GM19193 (cell line): ENCODE data around the gene ICE1.
A peak's percentile ranks its signal among the peaks of the same experiment; 100 is the strongest.

Source experiments
- POLR2A ChIP-seq: IDR thresholded peaks from 4 replicates; pipeline ENCODE4 v1.6.1; 2011; ENCODE audit not compliant: insufficient read depth, insufficient read length; ENCODE audit errors: extremely low read depth

ICE1 gene, protein sequence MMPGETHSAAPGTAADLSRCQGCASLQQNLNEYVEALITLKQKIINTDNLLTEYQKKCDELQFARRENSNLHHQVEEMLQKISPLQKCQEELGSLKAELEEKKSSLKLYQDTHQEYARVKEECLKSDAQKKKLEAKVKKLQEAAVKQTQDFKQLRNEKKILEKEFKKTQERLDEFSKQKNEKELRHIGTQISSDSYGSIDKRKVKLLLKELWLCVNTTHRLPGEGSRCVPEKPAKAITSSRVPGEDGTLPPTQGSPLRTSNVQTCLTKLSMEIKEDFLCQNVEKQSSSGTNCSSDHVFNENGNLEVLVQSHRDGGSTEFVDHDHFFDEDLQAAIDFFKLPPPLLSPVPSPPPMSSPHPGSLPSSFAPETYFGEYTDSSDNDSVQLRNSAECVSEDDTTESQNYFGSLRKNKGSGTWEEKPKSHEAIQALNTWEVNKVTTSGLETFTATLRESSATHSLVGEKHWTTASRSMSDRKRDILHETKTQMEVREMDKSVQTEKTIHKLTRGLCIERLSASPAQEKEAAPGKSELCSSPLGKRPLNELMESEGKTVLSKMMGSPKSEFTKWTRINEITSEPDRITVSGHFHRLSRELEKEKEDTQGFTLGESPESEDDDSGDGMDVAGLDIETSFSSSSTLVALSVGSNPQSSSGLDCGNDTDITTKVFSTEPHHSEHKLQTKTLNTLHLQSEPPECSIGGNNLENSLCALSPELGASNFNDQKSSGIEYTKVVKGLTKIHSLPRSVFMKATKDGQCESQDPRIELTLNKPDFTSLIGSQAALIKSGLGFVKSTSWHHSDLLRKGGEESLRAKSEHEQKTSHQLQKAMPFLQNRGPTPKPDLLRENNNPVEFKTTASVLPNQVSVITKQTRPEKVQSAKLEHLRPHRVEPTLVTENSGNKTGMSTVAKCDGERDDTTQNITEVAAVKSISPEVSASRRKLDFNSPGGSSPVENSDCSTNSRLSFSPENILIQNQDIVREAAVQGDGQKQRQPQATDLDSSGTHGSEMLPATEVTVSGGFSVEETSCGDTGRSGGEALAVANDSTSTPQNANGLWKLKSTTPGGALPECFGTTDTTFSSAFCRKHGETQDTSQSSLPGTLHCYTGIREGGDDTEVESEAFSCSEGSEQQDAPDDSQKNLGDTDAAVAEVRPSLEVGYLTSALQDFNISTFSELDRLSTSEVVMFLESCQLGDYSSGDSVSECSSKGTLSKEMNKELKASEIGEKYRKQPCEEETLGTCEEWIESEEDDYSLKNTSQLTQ (N-terminal part only)

DNA sequence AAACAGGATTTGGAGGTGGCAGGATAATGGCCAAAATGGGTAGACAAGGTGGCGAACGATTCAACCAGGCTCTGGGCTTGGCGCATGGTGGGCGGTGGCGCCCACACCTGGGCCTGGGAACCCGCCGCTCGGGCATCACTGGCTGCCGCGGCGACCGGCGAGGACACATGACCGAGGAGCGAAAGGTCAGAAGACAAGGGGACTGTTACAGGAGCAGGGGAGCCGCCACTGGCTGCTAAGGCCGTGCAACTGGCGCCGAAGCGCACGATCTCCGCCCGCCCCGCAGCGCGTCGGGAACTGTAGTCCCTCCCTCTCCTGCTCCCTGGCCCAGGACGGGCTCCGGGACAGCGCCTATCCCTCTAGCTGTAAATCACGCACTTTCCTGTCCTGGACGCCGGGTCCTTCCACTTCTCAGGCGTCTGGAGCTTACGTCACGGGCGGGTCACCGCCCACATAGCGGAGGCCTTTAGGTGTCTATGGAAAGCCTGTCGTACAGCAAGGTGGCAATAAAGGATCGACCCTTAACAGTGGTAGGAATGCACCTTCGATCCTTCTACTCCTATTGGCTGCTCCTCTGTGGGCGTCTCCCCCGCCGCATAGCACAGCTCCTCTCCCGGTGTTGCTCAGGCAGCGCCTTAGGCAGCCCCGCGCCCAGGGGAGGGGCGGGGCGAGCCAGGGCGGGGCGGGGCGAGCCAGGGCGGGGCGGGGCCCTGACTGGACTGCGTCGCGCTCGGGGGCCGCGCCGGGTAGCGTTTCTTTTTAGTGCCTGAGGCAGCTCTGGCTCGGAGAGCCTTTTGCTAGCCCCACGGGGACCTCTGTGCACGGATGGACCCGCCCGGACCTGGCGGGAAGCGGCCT is at the start of gene ICE1:
TSS of gene ICE1 (plus strand) at position 717 of the 858 bp plus-strand sequence. CDS start 239 bp downstream, outside the sequence.
- TF ChIP-seq POLR2A, result peak; percentile 74

DNA sequence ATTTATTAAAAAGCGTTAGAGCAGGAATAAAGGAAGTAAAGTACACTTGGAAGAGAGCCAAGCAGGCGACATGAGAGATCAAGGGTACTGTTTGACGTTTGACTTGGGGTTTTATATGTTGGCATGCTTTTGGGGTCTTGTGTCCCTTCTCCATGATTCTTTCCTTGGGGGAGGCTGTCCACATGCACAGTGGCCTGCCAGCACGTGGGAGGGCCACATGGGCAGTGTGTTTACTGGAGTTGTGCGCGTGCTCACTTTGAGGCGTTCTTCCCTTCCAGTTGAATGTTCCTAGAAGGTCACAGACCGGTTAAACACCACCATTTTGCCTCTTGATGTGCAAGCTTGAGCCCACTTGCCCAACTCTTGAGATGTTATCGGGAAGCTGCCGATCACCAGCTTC is 49.5 kb upstream of the ICE1 start:
- TF ChIP-seq POLR2A, result no peak

DNA sequence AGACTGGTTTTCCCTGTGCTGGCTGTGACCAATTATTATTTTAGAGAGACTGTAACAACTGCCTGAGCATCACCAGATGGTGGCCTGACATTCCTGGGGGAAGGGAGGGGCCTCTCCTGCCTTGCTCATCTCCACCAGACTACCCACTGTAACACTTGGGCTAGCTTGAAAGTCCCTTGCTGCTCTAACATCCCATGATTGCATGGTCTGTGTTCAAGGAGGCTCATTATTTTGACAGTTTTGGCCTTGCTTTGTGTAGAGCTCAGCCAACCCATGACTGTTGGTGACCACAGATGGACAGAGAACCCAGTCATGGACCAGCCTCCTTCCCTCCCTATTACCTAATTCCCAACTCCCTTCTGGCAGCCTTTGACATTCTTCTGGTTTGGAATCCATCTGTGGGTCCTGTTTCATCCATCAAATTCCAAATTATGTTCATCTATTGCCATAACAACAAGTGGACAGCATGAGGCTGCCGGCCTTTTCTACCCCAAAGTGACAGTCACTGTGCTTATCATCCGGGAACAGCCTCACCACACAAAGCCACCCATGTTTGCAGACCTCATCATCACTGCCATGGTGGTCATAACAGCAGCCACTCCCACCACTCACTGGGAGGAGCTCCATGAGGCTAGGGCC is 49.0 kb upstream of the ICE1 start:
- no peak for TF ChIP-seq POLR2A

DNA sequence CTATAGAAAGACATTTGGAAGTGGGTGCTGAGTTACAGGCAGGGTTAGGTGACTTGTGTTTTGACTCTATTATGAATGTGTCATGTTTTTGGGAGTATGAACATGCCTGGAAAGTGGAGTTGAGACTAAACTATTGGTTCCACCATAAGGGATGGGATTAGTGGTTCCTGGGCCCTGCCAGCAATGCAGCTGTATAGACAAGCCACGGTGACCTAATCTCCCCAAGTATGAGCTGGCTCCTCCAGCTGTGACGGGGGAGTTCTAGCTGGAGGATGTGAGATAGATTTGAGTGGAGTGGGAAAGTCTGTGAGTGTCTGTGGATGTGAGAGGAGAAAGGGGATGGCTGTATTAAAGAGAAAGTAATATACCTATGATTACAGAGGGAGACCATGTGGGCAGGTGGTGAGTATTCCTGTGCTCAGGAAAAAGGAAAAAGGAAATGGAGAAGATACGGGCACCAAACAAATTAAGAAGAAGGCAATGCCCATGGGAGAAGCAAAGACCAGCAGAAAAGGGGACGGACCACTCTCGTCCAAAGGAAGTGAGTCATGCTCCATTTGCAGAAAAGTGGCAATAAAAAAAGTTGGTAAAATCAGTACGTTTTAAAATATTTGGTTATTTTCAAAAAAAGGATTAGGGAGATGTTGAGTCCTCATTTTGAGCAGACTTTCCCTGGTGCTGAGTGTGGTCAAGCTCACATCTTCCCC is 48.3 kb upstream of the ICE1 start:
- no peak for TF ChIP-seq POLR2A

DNA sequence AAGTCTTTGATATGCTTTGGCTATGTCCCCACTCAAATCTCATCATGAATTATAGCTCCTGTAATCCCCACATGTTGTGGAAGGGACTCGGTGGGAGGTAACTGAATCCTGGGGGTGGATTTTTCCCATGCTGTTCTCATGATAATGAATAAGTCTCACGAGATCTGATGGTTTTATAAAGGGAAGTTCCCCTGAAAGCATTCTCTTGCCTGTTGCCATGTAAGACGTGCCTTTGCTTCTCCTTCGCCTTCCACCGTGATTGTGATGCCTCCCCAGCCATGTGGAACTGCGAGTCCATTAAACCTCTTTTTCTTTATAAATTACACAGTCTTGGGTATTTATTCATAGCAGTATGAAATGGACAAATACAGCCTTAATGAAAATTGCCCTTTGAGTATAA is 44.7 kb upstream of the ICE1 start:
- no peak for TF ChIP-seq POLR2A

DNA sequence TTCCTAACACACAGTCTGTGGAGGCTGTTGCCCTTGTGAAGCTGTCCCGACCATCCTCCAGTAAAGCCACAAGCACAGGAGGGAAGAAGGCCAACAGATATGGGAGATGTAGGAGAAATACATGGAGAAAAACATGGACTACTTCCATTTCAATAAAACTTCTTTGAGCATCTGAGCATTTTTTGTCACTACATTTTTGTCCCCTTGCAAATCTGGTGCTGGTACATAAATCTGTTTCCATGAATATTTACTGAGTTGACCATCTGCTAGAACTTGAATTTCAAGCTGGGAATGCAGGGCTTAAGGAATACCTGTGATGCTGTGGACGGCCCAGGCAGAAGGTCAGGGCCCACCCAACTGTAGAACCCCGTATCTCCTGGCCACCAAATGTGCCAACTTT is 43.9 kb upstream of the ICE1 start:
- no peak for TF ChIP-seq POLR2A

DNA sequence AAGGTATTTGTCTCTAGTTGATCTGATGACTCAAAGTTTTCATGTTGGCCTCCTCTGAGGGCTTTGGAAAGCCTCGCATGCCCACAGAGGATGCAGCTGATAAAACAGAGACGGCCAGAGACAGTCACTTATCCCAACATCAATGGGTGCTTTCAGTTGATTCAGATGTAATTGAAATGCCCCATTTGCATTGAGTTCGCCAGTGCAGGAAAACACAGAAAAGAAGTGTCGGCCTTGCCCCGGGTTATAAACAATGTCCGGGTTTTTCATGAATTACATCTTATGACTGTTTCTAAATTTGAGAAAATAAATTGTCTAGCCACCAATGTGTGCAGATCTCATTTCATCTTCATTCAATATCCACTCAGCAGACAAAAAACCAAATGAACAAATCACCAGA is 42.2 kb upstream of the ICE1 start:
- no peak for TF ChIP-seq POLR2A

DNA sequence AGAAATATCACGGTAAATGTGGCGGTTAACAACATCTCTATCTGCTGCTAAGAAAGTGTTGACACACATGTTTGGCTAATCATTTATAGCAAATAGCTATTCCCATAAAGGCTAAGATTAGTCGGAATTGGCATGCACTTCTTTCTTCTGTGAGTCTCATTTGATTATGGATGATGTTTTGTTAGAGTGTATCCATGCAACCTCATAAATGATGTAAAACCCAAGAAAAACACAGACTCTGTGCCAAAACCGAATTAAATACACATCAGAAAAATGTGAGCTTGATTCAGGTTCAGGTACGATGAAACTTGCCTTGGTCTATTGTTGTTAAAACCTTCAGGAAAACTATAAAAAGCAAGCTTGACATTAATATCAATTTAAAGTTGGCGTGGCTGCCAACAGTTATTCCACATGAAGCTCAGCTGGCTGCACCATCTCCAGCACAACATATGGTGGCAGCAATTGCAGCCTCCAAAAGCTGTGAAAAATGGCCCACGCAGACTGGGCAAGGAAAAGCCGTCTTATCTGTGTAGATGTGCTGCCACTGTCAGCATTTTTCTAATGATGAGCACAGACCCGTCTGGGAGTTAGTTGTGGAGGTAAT is 41.1 kb upstream of the ICE1 start:
- no peak for TF ChIP-seq POLR2A

DNA sequence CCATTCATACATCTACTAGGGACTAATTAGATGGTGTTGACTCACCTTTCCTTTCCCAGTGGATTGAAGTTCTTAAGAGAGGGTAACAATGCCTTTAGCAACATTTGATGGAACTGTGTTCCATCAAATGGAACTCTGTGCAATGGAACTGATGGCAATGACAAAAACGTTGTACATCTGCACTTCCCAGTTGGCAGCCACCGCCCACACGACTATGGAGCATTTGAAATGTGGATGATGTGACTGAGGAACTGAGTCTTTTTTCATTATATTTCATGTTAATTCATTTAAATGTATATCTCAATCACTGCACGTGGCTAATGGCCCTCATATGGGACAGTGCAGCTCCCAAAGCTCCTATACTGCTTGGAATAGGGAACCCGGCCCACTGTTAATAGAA is 39.0 kb upstream of the ICE1 start:
- no peak for TF ChIP-seq POLR2A

DNA sequence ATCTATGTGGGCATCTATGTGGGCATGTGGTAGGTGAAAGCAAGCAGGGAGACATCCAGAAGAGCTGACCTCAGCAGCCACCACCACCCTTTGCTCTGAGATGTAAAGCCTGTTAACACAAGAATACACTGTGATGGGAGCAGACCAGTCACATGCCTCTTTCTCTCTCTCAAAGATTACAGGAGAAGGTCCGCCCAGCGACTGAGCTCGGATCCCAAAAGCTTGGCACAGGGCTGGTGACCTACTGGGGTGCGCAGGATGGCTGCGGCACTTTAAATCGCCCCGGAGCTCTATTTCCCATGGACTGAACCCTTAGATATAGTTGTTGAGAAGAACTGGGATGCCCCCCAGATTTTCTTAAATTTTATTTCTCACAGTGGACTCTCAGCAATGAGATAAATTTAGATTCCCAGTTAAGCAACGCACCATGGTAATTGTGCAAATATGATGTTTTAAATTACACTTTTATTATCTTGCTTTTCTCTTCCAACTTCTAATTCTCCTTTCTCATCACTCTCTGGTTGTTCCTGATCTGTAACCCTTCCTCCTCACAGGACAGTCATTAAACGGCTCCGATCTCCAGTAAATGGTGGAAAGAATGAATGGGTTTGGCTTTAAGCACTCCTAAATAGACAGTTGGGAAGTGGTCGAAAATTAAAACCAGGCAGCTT is 37.7 kb upstream of the ICE1 start:
- TF ChIP-seq POLR2A, result no peak

DNA sequence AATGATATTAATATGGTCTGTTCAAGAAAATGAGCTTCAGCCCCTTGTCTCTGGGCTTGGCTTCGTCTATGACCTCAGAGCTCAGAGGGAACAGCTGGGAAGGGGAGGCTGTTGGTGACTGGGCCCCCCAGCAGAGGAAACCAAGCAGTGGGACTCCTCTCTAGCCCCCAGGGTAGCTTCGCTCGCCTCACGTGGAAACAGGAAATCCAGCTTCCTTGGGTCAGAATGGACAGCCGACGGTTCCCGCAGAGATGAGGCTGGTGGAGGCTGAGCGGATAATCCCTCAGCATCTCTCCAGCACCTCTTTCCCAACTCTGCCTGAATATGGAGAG is 37.2 kb upstream of the ICE1 start:
- TF ChIP-seq POLR2A, result no peak

DNA sequence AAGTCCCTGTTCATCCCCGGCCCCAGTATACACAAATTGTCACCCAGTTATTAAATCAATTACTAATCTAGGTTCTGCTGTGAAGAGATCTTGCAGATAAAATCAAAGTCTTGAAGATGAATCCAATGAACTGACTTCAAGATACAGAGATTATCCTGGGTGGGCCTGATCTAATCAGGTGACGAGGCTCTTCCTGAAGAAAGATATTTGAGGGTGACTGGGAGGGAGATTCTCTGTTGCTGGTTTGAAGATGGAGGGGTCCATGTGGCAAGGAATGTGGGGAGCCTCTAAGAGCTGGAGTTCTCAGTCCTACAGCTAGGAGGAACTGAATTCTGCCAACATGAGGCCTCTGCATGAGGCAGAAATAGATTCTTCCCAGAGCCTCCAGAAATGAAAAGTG is 36.1 kb upstream of the ICE1 start:
- TF ChIP-seq POLR2A, result no peak
